Kidney (tissue), 14 donors: Measurements from ENCODE around the gene LGALS9. TPM values are rescaled to one million over a fixed set of nuclear protein-coding genes. Genes with fewer than 3 reads are reported as not detected.

Experiments
- DNase-seq, 5 donors: peaks; one replicate each; pipeline ENCODE4 v3.0.0-alpha.2; 2013 to 2020
- FAIRE-seq: peaks from 2 replicates; lab custom pipeline; 2012; peaks lifted over from hg19 to GRCh38; lab: Jason Lieb, UNC
- H3K27ac ChIP-seq, 2 donors: one replicate each; pipeline ENCODE4 v1.7.0; 2013; ENCODE audit warnings: low read depth in 2 of 2, low read length in 2 of 2, inconsistent platforms in 1 of 2
- H3K27me3 ChIP-seq: one replicate; pipeline ENCODE4 v1.7.1; 2013; ENCODE audit warnings: low read length, inconsistent platforms; ENCODE audit not compliant: control insufficient read depth, insufficient read depth
- H3K36me3 ChIP-seq, 3 donors: one replicate each; pipeline versions ENCODE4 v1.7.0 to v1.7.1; 2013; ENCODE audit warnings: low read length in 3 of 3, control low read depth in 1 of 3, inconsistent platforms in 1 of 3; ENCODE audit not compliant: insufficient read depth in 3 of 3, control insufficient read depth in 2 of 3
- H3K4me1 ChIP-seq, 3 donors: one replicate each; pipeline versions ENCODE4 v1.7.0 to v1.7.1; 2013; ENCODE audit warnings: low read length in 3 of 3, inconsistent platforms in 1 of 3, low read depth in 1 of 3; ENCODE audit not compliant: control insufficient read depth in 2 of 3, insufficient read depth in 2 of 3
- H3K4me3 ChIP-seq, 3 donors: one replicate each; pipeline versions ENCODE4 v1.7.0 to v1.8.1; 2013; ENCODE audit warnings: low read length in 3 of 3, control low read depth in 1 of 3, inconsistent platforms in 1 of 3
- H3K9ac ChIP-seq, 3 donors: one replicate each; pipeline versions ENCODE4 v1.7.0 to v1.7.1; 2013; ENCODE audit warnings: low read length in 3 of 3, control low read depth in 1 of 3, inconsistent platforms in 1 of 3
- H3K9me3 ChIP-seq, 3 donors: one replicate each; pipeline versions ENCODE4 v1.7.0 to v1.7.1; 2013; ENCODE audit warnings: low read length in 3 of 3, control low read depth in 1 of 3, inconsistent platforms in 1 of 3; ENCODE audit not compliant: control insufficient read depth in 2 of 3, insufficient read depth in 1 of 3
- CTCF ChIP-seq: IDR thresholded peaks from 3 replicates; pipeline ENCODE4 v1.5.1; 2012; ENCODE audit warnings: mild to moderate bottlenecking, moderate library complexity, borderline replicate concordance; ENCODE audit not compliant: insufficient read depth; ENCODE audit errors: extremely low read depth
- intact Hi-C: fragments of 100-400 bp; cut with DNase I; formaldehyde crosslinking; loops from one replicate; pipeline ENCODE4 v1.11.1; 2022
- polyA plus RNA-seq: library from polyadenylated mRNA; stranded (reverse); fragments of 350-450 nt; fragmentation: Illumina TruSeq; extraction: RNeasy Lipid Tissue Mini Kit (QIAGEN cat#74804); gene quantifications from one replicate; pipeline ENCODE4 v1.2.3, GENCODE V29; 2014; ENCODE audit warnings: low read depth, low replicate concordance; ENCODE audit not compliant: insufficient read depth
- total RNA-seq: library from RNA; stranded (reverse); fragmentation: NEBNext Ultra II Directional; extraction: Animal tissue kit (Norgen Biotek cat#: 25700); gene quantifications from one replicate; pipeline ENCODE4 v1.2.1, GENCODE V29; 2021
- donor health status: control.
- donor health status: control.
- donor health status: control.
- donor health status: control.
- donor health status: control.
- donor health status: DM: yes; HTN: yes; CAD: no.
- donor health status: Normal renal cell carcinoma (clear cell type).

Gene LGALS9
- total and polyA plus RNA-seq, 2 donors from 2014 or later, result 16.4 to 50.8 TPM

DNA sequence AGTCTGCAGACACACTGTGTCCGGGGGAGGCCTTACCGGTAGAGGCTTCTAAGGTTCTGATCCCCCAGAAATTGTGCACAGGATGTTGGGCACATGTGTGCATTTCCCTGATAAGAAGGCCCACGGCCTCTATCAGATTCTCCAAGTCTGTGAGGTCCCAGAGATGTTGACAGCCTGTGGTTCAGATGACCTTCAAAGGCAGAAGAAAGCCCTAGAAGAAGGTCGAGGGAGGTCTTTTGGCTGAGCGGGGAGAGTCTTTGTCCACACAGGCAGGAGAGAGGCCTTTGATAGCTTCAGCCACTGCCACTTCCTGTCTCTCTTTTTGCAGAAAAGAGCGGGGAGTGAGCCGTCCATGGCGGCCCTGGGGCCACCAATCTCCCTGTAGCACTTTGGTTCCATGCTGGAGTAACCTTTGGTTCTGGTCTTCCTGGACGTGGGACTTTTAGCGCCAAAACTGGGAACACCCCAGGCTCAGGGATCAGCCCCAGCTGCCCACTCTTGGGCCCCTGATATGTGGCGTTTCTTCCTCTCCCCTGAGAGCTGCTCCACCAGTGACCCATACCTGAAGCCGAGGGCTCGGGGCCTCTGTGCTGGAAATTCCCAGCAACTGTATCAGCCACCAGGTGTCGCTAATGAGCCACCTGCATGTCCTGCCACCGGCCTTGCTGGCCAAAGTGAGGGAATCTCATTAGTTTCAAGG lies 28.1 kb upstream of the LGALS9 start:
- peaks cover 0 to 14% (median 3%) of the 10 kb centered on the region in 3 donors for H3K36me3 ChIP-seq

GRCh38 chr17:27603421-27603770 lies 27.6 kb upstream of the LGALS9 start:
- intact Hi-C loops, result no loop called here
- peaks cover 0 to 19% (median 3%) of the 10 kb centered on the region in 3 donors for H3K36me3 ChIP-seq
- H3K27me3 ChIP-seq, result no peaks in the 10 kb centered on the region
- H3K27ac ChIP-seq, result no peak overlapping the region
- no peak for TF ChIP-seq CTCF
- FAIRE-seq, result no peak
- peak in 1 of 5 donors; percentile 37 for DNase-seq
- H3K4me1 ChIP-seq, result peaks cover 0 to 9% (median 7%) of the 10 kb centered on the region in 3 donors
- H3K9ac ChIP-seq, result no peak overlapping the region
- H3K9me3 ChIP-seq, result no peaks in the 10 kb centered on the region
- H3K4me3 ChIP-seq, result no peak overlapping the region

More for the DNA sequence above, 28.1 kb upstream of the LGALS9 start:
- FAIRE-seq, result no peak
- TF ChIP-seq CTCF, result peak; percentile 96
- Histone ChIP-seq H3K27me3 (no peaks in the 10 kb centered on the region), H3K9ac (peak overlapping the region in 1 of 3 donors; percentile 8), H3K9me3 (no peaks in the 10 kb centered on the region), H3K27ac (no peak overlapping the region), H3K4me3 (no peak overlapping the region), H3K4me1 (peaks cover 0 to 9% (median 7%) of the 10 kb centered on the region in 3 donors)
- intact Hi-C loops, result no loop called here
- DNase-seq, result peak; percentile 83 to 91 (median 88)

GRCh38 chr17:27603880-27604794 lies 26.9 kb upstream of the LGALS9 start:
- intact Hi-C loops, result no loop called here
- Histone ChIP-seq H3K4me3 (no peak overlapping the region), H3K9me3 (no peaks in the 10 kb centered on the region), H3K36me3 (peaks cover 3 to 26% (median 6%) of the 10 kb centered on the region in 3 donors), H3K4me1 (peaks cover 0 to 12% (median 10%) of the 10 kb centered on the region in 3 donors), H3K9ac (no peak overlapping the region), H3K27ac (no peak overlapping the region), H3K27me3 (no peaks in the 10 kb centered on the region)
- TF ChIP-seq CTCF, result no peak
- FAIRE-seq (no peak), DNase-seq (peak in 1 of 5 donors; percentile 51)
